AG08395 (cell line): Measurements from ENCODE around the gene CAMK2D.

ENCODE experiments used
- DNase-seq: peaks from one replicate; pipeline ENCODE4 v3.0.0; 2012; ENCODE audit warnings: mixed read lengths, low spot score

CAMK2D gene

GRCh38 chr4:113682730-113683537 is 78.6 kb downstream of the CAMK2D start:
- DNase-seq, result no peak

- DNase-seq, result no peak
These were observed 82.9 kb downstream of the CAMK2D start for GRCh38 chr4:113678641-113679040.

GRCh38 chr4:113677325-113677724 is 84.2 kb downstream of the CAMK2D start:
- no peak for DNase-seq

- DNase-seq, result no peak
These were observed 85.5 kb downstream of the CAMK2D start for GRCh38 chr4:113675731-113676697.

- DNase-seq, result no peak
These were observed 86.8 kb downstream of the CAMK2D start for GRCh38 chr4:113674733-113675132.

- DNase-seq, result no peak
These were observed 87.3 kb downstream of the CAMK2D start for GRCh38 chr4:113674251-113674650.

- no peak for DNase-seq
These were observed 88.1 kb downstream of the CAMK2D start for GRCh38 chr4:113673450-113673849.

- DNase-seq, result no peak
These were observed 95.0 kb downstream of the CAMK2D start for GRCh38 chr4:113666386-113667114.

GRCh38 chr4:113665036-113665435 is 96.5 kb downstream of the CAMK2D start:
- DNase-seq, result no peak

GRCh38 chr4:113662581-113662980 is 99.0 kb downstream of the CAMK2D start:
- no peak for DNase-seq

- no peak for DNase-seq
These were observed 102.4 kb downstream of the CAMK2D start for GRCh38 chr4:113659127-113659526.

- no peak for DNase-seq
These were observed 103.8 kb downstream of the CAMK2D start for GRCh38 chr4:113657586-113658233.

- DNase-seq, result no peak
These were observed 107.7 kb downstream of the CAMK2D start for GRCh38 chr4:113653871-113654270.

- no peak for DNase-seq
These were observed 115.1 kb downstream of the CAMK2D start for GRCh38 chr4:113646442-113646822.

- peak; percentile 37 for DNase-seq
These were observed 115.6 kb downstream of the CAMK2D start for GRCh38 chr4:113645771-113646441.

- DNase-seq, result no peak
These were observed 116.2 kb downstream of the CAMK2D start for GRCh38 chr4:113645288-113645687.

- no peak for DNase-seq
These were observed 117.1 kb downstream of the CAMK2D start for GRCh38 chr4:113644398-113644797.

- DNase-seq, result no peak
These were observed 118.0 kb downstream of the CAMK2D start for GRCh38 chr4:113643505-113643904.

- no peak for DNase-seq
These were observed 120.5 kb downstream of the CAMK2D start for GRCh38 chr4:113641025-113641431.

GRCh38 chr4:113639326-113639725 is 122.2 kb downstream of the CAMK2D start:
- no peak for DNase-seq

GRCh38 chr4:113638562-113638832 is 123.0 kb downstream of the CAMK2D start:
- DNase-seq, result no peak
